NCI-H748 (cell line): ENCODE data around the gene TRAPPC3.
A peak's percentile ranks its signal among the peaks of the same experiment; 100 is the strongest.
"Not testable (repeated sequence)": the region's sequence is repeated elsewhere in the genome, so short reads cannot be mapped to it uniquely, and the experiment has no call there.

Source experiments
- DNase-seq: peaks from one replicate; lab custom pipeline; 2025; ENCODE audit not compliant: unreplicated experiment; lab: John Stamatoyannopoulos, UW

TRAPPC3 gene

DNA sequence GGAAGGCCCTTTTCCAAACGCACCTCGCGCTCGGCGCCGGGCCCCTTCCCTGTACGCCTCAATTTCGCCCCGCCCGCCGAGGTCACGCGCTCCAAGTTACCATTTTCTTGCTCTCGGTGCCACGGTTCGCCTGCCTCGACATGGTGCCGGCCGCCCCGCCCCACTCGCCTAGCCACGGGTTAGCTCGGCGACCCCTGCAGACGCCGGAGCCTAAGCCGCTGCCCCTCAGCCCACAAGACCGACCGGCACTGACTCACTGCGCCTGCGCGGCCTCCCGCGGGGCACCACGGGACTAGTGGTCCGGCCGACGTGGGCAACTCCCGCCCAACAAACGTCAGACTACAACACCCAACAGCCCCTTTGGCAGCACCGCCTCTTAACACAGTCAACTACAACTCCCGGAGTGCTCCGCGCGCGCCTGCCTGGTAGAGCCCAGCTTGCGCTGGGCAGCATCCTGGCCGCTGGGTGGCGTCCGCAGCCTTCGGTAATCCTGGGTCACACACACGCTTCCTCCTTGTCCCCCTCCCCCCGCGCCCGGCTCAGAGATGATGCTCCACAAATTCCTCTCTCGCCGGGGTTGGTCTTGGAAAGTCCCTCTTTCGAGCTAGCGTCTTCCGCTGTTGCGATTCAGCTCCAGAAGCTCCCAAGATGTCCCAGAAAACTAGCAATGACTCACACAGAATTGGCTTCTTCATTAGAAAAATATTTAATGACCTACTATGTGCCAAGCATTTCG lies at the start of gene TRAPPC3:
TSS of gene TRAPPC3 (minus strand) at position 250 of the 736 bp plus-strand sequence. CDS start at position 142, 108 bp downstream.
- peak; percentile 99 for DNase-seq

DNA sequence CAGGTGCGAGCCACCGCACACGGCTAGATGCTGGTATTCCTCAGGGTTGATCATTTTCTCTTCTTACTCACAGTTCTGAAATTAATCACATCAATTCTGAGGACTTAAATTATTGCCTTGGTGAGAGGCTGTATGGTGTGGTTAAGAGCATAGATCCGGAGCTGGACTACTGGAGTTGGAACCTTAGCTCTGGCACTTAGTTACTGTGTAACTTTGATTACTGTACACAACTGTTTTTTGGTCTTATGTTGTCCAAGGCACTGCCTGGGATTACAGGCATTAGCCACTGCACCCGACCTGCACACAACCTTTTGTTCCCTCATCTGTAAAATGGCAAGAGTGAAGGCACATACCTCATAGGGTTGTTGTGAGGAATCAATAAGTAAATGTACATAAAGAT lies 49.4 kb upstream of the TRAPPC3 start:
- no peak for DNase-seq

GRCh38 chr1:36196805-36197204 lies 47.5 kb upstream of the TRAPPC3 start:
- not testable (repeated sequence) for DNase-seq

DNA sequence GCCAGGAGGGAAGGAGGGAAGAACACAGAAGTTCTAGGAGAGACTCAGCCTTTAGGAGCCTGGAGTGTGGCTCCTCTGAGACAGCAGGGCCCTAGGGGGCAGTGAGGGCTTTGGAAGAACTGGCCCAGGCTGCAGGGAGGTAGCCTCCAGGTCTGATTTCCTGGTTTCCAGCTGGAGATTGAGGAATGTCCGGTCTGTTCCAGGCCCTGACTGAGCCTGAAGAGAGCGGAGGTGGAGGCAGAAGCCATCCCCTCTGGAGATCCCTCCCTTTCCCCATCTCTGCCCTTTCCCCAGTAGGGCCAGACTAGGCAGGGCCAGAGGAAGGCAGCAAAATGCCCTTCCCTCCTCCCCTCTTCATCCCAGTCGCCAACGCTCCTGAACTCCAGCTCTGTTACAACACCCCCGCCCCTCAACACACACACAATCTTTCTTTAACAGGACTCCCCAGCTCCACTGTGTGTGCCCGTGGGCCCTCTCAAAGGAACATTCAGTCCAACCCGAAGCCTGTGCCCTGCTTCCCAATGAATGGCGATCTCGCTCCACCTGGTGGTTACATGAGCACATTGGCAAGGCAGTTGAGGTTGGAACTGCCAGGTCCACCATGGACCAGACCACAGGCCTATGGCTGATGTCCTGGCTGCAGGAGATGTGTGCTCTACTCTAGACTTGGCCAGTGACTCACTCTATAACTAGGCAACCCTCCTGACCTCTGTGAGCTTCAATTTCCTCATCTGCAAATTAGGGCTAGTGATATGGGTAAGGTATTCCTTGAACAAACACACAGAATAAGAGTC lies 38.7 kb upstream of the TRAPPC3 start:
- peak; percentile 65 for DNase-seq

DNA sequence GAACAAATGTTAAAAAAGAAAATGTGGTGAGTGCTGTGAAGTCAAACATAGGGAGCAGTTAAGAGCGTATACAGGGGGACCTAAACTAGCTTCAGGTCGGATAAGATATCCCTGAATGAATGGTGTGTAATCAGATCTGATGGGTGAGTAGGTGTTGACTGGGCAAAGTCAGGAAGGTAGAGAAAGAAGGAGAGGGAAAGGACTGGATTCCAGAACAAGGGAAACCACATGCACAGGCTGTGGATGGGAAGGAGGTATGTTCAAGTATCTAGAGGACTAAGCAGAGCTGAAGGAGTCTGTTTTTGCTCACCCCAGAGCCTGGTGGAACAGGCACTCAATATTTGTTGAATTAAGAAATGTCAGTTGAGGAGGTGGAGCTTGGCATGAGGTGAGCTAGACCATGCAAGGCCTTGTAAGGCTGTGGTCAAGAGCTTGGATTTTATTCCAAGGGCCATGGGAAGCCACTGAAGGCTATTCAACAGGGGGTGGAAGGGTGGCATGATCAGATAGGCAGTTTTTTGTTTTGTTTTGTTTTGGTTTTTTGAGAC lies 34.1 kb upstream of the TRAPPC3 start:
- DNase-seq: no peak

- DNase-seq: no peak
Observed at GRCh38 chr1:36182734-36183133, 33.4 kb upstream of the TRAPPC3 start.

GRCh38 chr1:36179220-36179600 lies 29.9 kb upstream of the TRAPPC3 start:
- DNase-seq: no peak

DNA sequence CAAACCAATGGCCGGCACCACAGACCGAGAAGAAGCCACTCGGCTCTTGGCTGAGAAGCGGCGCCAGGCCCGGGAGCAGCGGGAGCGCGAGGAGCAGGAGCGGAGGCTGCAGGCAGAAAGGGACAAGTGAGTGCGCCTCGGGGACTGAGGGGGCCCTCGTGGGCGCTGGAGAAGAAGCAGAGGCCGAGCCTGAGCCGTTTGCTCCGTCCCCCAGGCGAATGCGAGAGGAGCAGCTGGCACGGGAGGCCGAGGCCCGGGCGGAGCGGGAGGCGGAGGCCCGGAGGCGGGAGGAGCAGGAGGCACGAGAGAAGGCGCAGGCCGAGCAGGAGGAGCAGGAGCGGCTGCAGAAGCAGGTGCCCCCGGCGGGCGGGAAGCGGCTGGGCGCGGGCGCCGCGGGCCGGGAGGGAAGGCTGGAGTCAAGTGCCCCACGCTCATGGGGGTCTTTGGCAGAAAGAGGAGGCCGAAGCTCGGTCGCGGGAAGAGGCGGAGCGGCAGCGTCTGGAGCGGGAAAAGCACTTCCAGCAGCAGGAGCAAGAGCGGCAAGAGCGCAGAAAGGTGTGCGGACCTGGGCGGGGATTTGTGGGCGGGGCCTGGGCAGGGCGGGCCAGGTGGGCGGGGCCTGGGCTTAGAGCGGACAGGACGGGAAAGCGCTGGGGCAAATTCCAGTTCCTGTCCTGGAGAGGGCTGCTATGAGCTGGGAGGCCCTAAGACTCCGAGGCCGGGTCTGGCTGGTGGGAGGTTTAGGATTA lies 29.4 kb upstream of the TRAPPC3 start:
- DNase-seq: no peak

DNA sequence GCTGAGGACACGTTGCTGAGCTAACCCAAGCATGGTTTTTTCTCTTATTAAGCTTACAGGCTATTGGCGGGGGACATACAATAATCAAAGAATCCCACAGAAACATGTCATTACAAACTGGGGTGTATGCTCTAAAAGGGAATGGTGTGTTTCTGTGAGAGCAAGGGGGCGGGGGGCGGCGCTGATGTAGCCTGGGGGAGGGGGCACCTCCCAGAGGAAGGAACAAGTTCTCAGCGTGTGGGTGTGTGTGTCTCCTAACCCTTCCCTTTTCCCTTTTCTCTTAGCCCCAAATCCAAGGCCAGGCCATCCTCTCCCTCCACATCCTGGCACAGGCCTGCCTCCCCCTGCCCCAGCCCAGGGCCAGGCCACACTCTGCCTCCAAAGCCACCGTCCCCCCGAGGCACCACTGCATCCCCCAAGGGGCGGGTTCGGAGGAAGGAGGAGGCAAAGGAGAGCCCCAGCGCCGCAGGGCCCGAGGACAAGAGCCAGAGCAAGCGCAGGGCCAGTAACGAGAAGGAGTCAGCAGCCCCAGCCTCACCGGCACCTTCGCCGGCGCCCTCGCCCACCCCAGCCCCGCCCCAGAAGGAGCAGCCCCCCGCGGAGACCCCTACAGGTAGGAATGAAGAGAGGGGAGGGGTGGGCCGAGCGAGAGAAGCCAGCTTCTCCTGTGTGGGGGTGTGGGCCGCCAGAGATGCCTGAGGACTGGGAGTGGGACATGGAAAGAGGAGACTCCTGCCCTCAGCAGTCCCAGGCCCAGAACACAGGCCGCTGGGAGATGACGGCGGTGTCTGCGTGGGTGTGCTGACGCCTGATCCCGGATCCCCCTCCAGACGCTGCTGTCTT lies 28.5 kb upstream of the TRAPPC3 start:
- no peak for DNase-seq

GRCh38 chr1:36176106-36176949 lies 27.0 kb upstream of the TRAPPC3 start:
- DNase-seq: no peak

- DNase-seq: peak; percentile 20
Observed at GRCh38 chr1:36175137-36176095, 26.1 kb upstream of the TRAPPC3 start.

GRCh38 chr1:36174713-36175112 lies 25.4 kb upstream of the TRAPPC3 start:
- no peak for DNase-seq

DNA sequence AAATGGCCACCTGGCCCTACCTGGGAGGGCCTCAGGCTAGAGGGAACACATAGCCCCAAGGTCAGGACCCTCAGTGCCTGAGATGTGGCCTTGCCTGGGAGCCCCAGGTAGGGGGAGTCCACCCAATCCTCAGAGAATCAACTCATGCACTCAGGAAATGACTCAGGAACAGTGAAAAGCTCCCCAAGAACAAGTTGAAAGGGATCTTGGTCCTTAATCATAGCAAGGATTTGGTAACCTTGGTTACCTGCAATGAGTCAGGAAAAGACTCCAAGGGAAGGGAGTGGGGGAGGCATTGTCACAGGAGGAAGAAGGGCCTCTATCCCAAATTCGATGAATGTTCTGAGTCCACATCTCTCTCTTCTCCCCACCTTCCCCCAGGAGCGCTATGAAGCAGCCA lies 23.7 kb upstream of the TRAPPC3 start:
- no peak for DNase-seq

- no peak for DNase-seq
Observed at GRCh38 chr1:36172017-36172747, 22.9 kb upstream of the TRAPPC3 start.

- no peak for DNase-seq
Observed at GRCh38 chr1:36170643-36171412, 21.5 kb upstream of the TRAPPC3 start.

DNA sequence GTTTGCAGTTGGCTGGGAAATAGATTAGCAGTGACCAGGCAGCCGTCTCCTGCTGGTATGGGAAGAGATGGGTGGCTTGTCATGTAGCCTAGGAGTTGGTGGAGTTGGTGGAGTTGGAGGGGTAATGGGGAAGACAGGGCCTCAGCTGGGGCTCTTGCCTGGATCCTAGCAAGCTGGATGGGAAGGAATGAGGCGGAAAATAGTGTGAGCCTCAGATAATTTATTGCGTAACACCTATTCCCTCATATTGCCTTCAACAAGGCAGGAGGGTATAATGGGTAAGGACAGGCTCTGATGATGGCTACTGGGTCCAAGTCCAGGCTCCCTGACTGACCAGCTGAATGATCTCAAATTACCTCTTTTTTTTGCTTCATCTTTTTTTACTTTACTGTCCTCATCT lies 19.2 kb upstream of the TRAPPC3 start:
- DNase-seq: no peak
